Body of pancreas (tissue), 4 donors: ENCODE data around the gene TUT4.

Experiments
- CTCF ChIP-seq, 7 experiments: fragments of 450-650 bp in 4 of 7; fragments of 200-600 bp in 3 of 7; sonication (generic) in 3 of 7; IDR thresholded peaks; one replicate each; pipeline ENCODE4 v1.5.1; 2016 to 2019; ENCODE audit warnings: antibody characterized with exemption in 7 of 7
- POLR2A ChIP-seq, 3 donors: fragments of 450-650 bp; IDR thresholded peaks; one replicate each; pipeline ENCODE4 v1.6.1; 2016; ENCODE audit warnings: antibody characterized with exemption in 3 of 3, mild to moderate bottlenecking in 2 of 3

DNA sequence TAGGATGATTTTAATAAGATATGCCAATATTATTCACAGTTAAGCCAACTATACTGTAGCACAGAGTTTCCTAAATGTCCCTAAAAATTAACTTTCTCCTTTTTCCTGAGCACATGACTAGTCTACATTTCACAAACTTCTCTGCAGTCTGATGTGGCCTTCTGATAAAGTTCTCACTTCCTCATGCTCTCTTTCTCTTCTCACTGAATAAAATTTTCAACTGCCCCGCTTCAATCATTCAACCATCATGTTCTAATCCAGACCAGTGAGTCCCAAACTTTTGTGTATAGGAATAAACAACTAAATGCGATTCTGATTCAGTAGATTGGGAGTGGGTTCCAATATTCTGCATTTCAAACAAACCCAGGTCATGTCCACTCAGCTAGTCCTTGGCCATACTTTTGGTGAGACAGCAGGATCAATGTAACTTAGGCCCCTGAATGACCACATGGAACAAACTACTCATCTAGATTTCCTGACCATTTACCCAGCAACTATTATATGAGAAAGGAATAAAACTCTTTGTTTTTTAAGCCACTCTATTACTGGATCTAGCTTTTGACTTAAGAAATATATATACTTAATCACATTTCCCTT is 20.1 kb downstream of the TUT4 start:
- no peak for TF ChIP-seq CTCF (IDR thresholded peaks at IDR 0.05)
- TF ChIP-seq POLR2A (IDR thresholded peaks at IDR 0.05): no peak
